Activated T-cell treated with anti-CD3 and anti-CD28 coated beads, Interleukin-2, amount 50 U/mL, for 1 hour (primary cell): Measurements from ENCODE around the gene TNS3.

Experiments
- DNase-seq: peaks from one replicate; pipeline ENCODE4 v3.0.0-alpha.2; 2020

Gene TNS3

GRCh38 chr7:47518827-47519226 is 63.1 kb downstream of the TNS3 start:
- DNase-seq: no peak

GRCh38 chr7:47517821-47518480 is 64.0 kb downstream of the TNS3 start:
- no peak for DNase-seq

GRCh38 chr7:47516985-47517600 is 64.8 kb downstream of the TNS3 start:
- DNase-seq: no peak

GRCh38 chr7:47516386-47516785 is 65.5 kb downstream of the TNS3 start:
- DNase-seq: no peak

- DNase-seq: no peak
Measured at GRCh38 chr7:47515305-47515834, 66.5 kb downstream of the TNS3 start.

GRCh38 chr7:47514818-47515217 is 67.1 kb downstream of the TNS3 start:
- no peak for DNase-seq

GRCh38 chr7:47514367-47514766 is 67.5 kb downstream of the TNS3 start:
- DNase-seq: no peak

GRCh38 chr7:47513741-47514241 is 68.1 kb downstream of the TNS3 start:
- no peak for DNase-seq

GRCh38 chr7:47512481-47513176 is 69.3 kb downstream of the TNS3 start:
- no peak for DNase-seq

- no peak for DNase-seq
Measured at GRCh38 chr7:47511699-47512370, 70.1 kb downstream of the TNS3 start.

GRCh38 chr7:47510786-47511185 is 71.1 kb downstream of the TNS3 start:
- DNase-seq: no peak

- DNase-seq: no peak
Measured at GRCh38 chr7:47510192-47510591, 71.7 kb downstream of the TNS3 start.

- no peak for DNase-seq
Measured at GRCh38 chr7:47509571-47509970, 72.3 kb downstream of the TNS3 start.

GRCh38 chr7:47508389-47509380 is 73.2 kb downstream of the TNS3 start:
- DNase-seq: no peak

GRCh38 chr7:47507522-47507921 is 74.4 kb downstream of the TNS3 start:
- DNase-seq: no peak

- no peak for DNase-seq
Measured at GRCh38 chr7:47506382-47507339, 75.2 kb downstream of the TNS3 start.

- DNase-seq: no peak
Measured at GRCh38 chr7:47505312-47506007, 76.5 kb downstream of the TNS3 start.

- DNase-seq: no peak
Measured at GRCh38 chr7:47504551-47505311, 77.2 kb downstream of the TNS3 start.

- DNase-seq: no peak
Measured at GRCh38 chr7:47503281-47503680, 78.6 kb downstream of the TNS3 start.
